PFSK-1 (cell line): ENCODE measurements around the gene WIZ.

Experiments used
- SIN3A ChIP-seq: IDR thresholded peaks from 2 replicates; pipeline ENCODE4 v1.6.1; 2012; ENCODE audit warnings: mild to moderate bottlenecking, low read length, moderate library complexity, borderline replicate concordance; ENCODE audit not compliant: insufficient read depth
- TAF1 ChIP-seq: IDR thresholded peaks from 2 replicates; pipeline ENCODE4 v1.6.1; 2012; ENCODE audit warnings: low read length, control low read depth, borderline replicate concordance; ENCODE audit not compliant: insufficient read depth
- TF ChIP-seq, protein P1 (sequence below), 2 experiments: IDR thresholded peaks; 2 replicates each; pipeline versions ENCODE4 v1.6.1 to v1.8.0; 2011 to 2012; ENCODE audit warnings: low read depth in 2 of 2, low read length in 2 of 2, control low read depth in 1 of 2, inconsistent platforms in 1 of 2, mild to moderate bottlenecking in 1 of 2, moderate library complexity in 1 of 2; ENCODE audit not compliant: insufficient read depth in 1 of 2

DNA sequence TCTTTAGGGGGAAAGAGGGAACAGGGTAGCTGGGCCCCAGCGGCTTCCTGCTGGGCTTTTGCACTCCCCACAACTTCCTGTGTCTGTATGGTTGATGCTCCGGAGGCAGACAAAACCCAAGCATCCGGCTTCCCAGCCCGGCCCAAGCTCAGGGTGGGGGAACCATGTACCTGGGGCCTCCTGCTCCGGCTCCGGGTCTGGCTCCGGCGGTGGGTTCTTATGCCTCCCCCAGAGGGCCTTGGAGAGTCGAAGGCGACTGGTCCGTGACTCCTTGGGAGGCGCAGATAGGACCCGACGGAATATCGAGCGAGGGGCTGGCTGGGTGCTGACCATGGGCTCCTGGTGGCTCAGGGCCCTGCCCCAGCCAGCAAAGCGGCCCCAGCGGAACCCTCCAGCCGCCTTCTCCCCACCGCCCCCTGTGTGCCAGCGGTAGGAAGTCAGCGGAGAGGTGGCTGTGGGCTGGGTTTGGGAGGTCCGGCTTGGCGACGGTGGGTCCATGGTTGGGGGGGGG, 14.2 kb upstream of the WIZ start:
- TF ChIP-seq SIN3A (no peak), TAF1 (no peak)
- TF ChIP-seq, protein P1, sequence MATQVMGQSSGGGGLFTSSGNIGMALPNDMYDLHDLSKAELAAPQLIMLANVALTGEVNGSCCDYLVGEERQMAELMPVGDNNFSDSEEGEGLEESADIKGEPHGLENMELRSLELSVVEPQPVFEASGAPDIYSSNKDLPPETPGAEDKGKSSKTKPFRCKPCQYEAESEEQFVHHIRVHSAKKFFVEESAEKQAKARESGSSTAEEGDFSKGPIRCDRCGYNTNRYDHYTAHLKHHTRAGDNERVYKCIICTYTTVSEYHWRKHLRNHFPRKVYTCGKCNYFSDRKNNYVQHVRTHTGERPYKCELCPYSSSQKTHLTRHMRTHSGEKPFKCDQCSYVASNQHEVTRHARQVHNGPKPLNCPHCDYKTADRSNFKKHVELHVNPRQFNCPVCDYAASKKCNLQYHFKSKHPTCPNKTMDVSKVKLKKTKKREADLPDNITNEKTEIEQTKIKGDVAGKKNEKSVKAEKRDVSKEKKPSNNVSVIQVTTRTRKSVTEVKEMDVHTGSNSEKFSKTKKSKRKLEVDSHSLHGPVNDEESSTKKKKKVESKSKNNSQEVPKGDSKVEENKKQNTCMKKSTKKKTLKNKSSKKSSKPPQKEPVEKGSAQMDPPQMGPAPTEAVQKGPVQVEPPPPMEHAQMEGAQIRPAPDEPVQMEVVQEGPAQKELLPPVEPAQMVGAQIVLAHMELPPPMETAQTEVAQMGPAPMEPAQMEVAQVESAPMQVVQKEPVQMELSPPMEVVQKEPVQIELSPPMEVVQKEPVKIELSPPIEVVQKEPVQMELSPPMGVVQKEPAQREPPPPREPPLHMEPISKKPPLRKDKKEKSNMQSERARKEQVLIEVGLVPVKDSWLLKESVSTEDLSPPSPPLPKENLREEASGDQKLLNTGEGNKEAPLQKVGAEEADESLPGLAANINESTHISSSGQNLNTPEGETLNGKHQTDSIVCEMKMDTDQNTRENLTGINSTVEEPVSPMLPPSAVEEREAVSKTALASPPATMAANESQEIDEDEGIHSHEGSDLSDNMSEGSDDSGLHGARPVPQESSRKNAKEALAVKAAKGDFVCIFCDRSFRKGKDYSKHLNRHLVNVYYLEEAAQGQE (IDR thresholded peaks at IDR 0.05; ENCODE audit: insufficient read depth in 1 of 2, low read depth in 2 of 2, low read length in 2 of 2) = no peak
